ENCODE data around the gene F8.

Gene F8

GRCh38 chrX:155070663-155070974 lies 48.1 kb upstream of the F8 start:
- Histone ChIP-seq H2AFZ (ENCODE audit: low read length) (peak overlapping the region; percentile 94), H3K4me1 (ENCODE audit: insufficient read depth, low read length, poor library complexity, severe bottlenecking) (peaks cover 43% of the 10 kb centered on the region), H3F3A (ENCODE audit: low read depth) (no peaks in the 10 kb centered on the region)

DNA sequence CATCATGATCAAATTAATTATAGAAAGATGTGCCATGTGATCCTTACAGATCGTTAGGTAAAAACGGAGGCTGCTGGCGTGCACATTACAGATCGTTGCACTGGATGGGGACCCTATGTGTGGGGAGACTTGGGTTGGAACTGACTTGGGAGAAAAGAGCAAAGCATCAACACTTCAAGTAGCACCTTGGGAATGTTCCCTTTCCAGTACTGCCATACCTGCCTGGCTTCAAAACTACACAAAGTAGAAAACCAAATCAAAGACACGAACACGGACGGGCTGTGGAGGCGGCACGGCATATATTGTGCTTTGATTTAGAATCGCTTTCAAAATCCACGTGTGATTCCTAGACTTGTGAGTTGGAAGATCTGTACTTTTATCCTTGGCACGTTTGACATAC lies 47.5 kb upstream of the F8 start:
- Histone ChIP-seq H2AFZ (ENCODE audit: low read length) (peak overlapping the region; percentile 94; the same call in 1 of the 2 replicates), H3K36me3 (ENCODE audit: insufficient read depth, low read length) (no peaks in the 10 kb centered on the region), H3K4me2 (ENCODE audit: low read depth, low read length, poor library complexity, severe bottlenecking) (peak overlapping the region; percentile 96), H4K20me1 (ENCODE audit: insufficient read depth, low read length, poor library complexity, severe bottlenecking) (peaks cover 9% of the 10 kb centered on the region), H3K79me2 (ENCODE audit: insufficient read depth, low read length) (peaks cover 59% of the 10 kb centered on the region), H3K27me3 (ENCODE audit: insufficient read depth, low read length, poor library complexity, severe bottlenecking) (no peaks in the 10 kb centered on the region), H3K9me3 (ENCODE audit: insufficient read depth, low read depth, low read length) (no peaks in the 10 kb centered on the region), H3K9me2 (replicated peaks; ENCODE audit: low read depth, low read length) (no peaks in the 10 kb centered on the region), H3K4me1 (ENCODE audit: insufficient read depth, low read length, poor library complexity, severe bottlenecking) (peaks cover 40% of the 10 kb centered on the region), H3K9ac (ENCODE audit: low read depth, low read length, poor library complexity, severe bottlenecking) (peak overlapping the region; percentile 90), H3K4me3 (ENCODE audit: low read length, poor library complexity, severe bottlenecking) (peak overlapping the region; percentile 93), H3F3A (ENCODE audit: low read depth) (no peaks in the 10 kb centered on the region)
- TF ChIP-seq, protein P1, sequence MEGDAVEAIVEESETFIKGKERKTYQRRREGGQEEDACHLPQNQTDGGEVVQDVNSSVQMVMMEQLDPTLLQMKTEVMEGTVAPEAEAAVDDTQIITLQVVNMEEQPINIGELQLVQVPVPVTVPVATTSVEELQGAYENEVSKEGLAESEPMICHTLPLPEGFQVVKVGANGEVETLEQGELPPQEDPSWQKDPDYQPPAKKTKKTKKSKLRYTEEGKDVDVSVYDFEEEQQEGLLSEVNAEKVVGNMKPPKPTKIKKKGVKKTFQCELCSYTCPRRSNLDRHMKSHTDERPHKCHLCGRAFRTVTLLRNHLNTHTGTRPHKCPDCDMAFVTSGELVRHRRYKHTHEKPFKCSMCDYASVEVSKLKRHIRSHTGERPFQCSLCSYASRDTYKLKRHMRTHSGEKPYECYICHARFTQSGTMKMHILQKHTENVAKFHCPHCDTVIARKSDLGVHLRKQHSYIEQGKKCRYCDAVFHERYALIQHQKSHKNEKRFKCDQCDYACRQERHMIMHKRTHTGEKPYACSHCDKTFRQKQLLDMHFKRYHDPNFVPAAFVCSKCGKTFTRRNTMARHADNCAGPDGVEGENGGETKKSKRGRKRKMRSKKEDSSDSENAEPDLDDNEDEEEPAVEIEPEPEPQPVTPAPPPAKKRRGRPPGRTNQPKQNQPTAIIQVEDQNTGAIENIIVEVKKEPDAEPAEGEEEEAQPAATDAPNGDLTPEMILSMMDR (conservative IDR thresholded peaks at IDR 0.05; ENCODE audit: low read length), result no peak
- TF ChIP-seq EZH2phosphoT487 (IDR thresholded peaks at IDR 0.05; ENCODE audit: borderline replicate concordance), result no peak

More at GRCh38 chrX:155070663-155070974, 48.1 kb upstream of the F8 start:
- Histone ChIP-seq H3K9ac (ENCODE audit: low read depth, low read length, poor library complexity, severe bottlenecking) (peak overlapping the region; percentile 90), H3K27me3 (ENCODE audit: insufficient read depth, low read length, poor library complexity, severe bottlenecking) (no peaks in the 10 kb centered on the region), H4K20me1 (ENCODE audit: insufficient read depth, low read length, poor library complexity, severe bottlenecking) (peaks cover 9% of the 10 kb centered on the region), H3K36me3 (ENCODE audit: insufficient read depth, low read length) (no peaks in the 10 kb centered on the region), H3K79me2 (ENCODE audit: insufficient read depth, low read length) (peaks cover 64% of the 10 kb centered on the region), H3K4me3 (ENCODE audit: low read length, poor library complexity, severe bottlenecking) (peak overlapping the region; percentile 93), H3K9me2 (replicated peaks; ENCODE audit: low read depth, low read length) (no peaks in the 10 kb centered on the region), H3K9me3 (ENCODE audit: insufficient read depth, low read depth, low read length) (no peaks in the 10 kb centered on the region), H3K4me2 (ENCODE audit: low read depth, low read length, poor library complexity, severe bottlenecking) (peak overlapping the region; percentile 96)
- TF ChIP-seq EZH2phosphoT487 (IDR thresholded peaks at IDR 0.05; ENCODE audit: borderline replicate concordance), result no peak
- TF ChIP-seq, protein P1 (conservative IDR thresholded peaks at IDR 0.05; ENCODE audit: low read length), result no peak

DNA sequence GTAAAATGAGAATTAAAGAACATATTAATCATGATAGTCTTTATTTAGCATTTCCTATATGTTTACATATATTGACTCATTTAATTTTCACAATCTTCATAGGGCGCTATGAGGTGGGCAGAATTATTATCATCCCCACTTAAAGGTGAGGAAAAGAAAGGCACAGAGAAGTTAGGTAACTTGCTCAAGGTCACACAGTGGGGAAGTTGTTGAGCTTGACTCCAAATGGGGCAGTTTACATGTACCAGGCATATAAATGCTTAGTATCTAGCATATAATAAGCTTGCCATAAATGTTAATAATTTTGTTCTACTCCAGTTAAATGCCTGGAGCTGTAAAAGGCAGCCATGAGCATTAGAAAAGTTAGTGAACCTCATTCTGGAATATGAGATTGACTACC lies 46.9 kb upstream of the F8 start:
- Histone ChIP-seq H3F3A (ENCODE audit: low read depth) (no peaks in the 10 kb centered on the region), H4K20me1 (ENCODE audit: insufficient read depth, low read length, poor library complexity, severe bottlenecking) (peaks cover 4% of the 10 kb centered on the region), H3K79me2 (ENCODE audit: insufficient read depth, low read length) (peaks cover 56% of the 10 kb centered on the region), H3K27me3 (ENCODE audit: insufficient read depth, low read length, poor library complexity, severe bottlenecking) (no peaks in the 10 kb centered on the region), H3K9me3 (ENCODE audit: insufficient read depth, low read depth, low read length) (no peaks in the 10 kb centered on the region), H3K4me2 (ENCODE audit: low read depth, low read length, poor library complexity, severe bottlenecking) (peak overlapping the region; percentile 96), H3K36me3 (ENCODE audit: insufficient read depth, low read length) (no peaks in the 10 kb centered on the region), H3K4me1 (ENCODE audit: insufficient read depth, low read length, poor library complexity, severe bottlenecking) (peaks cover 40% of the 10 kb centered on the region), H3K9me2 (replicated peaks; ENCODE audit: low read depth, low read length) (no peaks in the 10 kb centered on the region), H3K4me3 (ENCODE audit: low read length, poor library complexity, severe bottlenecking) (peak overlapping the region; percentile 93), H3K9ac (ENCODE audit: low read depth, low read length, poor library complexity, severe bottlenecking) (peak overlapping the region; percentile 90), H2AFZ (ENCODE audit: low read length) (no peak overlapping the region)
- TF ChIP-seq, protein P1 (conservative IDR thresholded peaks at IDR 0.05; ENCODE audit: low read length), result no peak
- no peak for TF ChIP-seq EZH2phosphoT487 (IDR thresholded peaks at IDR 0.05; ENCODE audit: borderline replicate concordance)
